ENCODE measurements around the gene SAMD4A.

DNA sequence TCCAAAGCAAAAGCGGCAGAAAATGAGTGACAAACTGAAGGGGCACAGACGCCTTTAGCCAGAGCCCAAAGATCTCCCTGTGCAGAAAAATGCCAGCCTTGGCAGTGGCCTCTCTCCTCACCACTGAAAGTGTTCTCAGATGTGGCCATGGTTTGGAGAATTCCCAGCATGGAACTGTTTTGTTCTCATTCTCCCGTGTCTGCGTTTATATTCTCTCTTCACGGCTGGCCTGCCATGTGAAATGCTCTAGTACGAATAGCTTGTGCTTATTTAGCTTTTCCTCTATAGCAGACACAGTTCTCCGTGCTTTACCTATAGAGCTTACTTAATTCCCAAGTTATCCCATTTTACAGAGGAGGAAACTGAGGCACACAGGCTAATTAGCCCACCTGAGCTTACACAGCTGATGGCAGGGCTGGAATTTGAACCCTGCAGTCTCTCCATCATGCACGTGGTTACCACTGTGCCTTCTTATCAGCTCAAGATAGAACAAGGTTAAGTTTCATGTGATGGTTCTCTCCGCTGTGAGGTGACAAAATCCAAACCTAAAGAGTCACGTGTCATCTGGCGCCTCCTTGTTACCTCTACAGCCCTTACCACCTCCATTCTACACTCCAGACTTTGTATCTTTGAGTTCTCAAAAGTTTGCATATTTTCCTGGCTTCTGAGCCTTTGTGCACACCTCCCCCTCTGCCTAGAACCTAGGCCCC, 194.1 kb downstream of the SAMD4A start:
- TF ChIP-seq, protein P1, sequence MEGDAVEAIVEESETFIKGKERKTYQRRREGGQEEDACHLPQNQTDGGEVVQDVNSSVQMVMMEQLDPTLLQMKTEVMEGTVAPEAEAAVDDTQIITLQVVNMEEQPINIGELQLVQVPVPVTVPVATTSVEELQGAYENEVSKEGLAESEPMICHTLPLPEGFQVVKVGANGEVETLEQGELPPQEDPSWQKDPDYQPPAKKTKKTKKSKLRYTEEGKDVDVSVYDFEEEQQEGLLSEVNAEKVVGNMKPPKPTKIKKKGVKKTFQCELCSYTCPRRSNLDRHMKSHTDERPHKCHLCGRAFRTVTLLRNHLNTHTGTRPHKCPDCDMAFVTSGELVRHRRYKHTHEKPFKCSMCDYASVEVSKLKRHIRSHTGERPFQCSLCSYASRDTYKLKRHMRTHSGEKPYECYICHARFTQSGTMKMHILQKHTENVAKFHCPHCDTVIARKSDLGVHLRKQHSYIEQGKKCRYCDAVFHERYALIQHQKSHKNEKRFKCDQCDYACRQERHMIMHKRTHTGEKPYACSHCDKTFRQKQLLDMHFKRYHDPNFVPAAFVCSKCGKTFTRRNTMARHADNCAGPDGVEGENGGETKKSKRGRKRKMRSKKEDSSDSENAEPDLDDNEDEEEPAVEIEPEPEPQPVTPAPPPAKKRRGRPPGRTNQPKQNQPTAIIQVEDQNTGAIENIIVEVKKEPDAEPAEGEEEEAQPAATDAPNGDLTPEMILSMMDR (conservative IDR thresholded peaks at IDR 0.05; ENCODE audit: low read length): no peak
- no peak for TF ChIP-seq EZH2phosphoT487 (IDR thresholded peaks at IDR 0.05; ENCODE audit: borderline replicate concordance, low read depth, low read length)
